Astrocyte (in vitro differentiated cells and primary cell): Measurements from ENCODE around the gene DYNC1I1. TPM values are rescaled to one million over a fixed set of nuclear protein-coding genes. Genes with fewer than 3 reads are reported as not detected.

Experiments used
- DNase-seq: peaks from one replicate; pipeline ENCODE4 v3.0.0-alpha.2; 2010; ENCODE audit warnings: low read depth
- FAIRE-seq: peaks from 2 replicates; lab custom pipeline; 2011; peaks lifted over from hg19 to GRCh38; lab: Jason Lieb, UNC
- H2AFZ ChIP-seq: 2 replicates; pipeline ENCODE4 v1.6.0; 2012; ENCODE audit warnings: low read depth, low read length, inconsistent platforms
- H3K27ac ChIP-seq: 2 replicates; pipeline ENCODE4 v1.5.1; 2011; ENCODE audit warnings: low read depth, low read length, inconsistent platforms
- H3K27me3 ChIP-seq: 2 replicates; pipeline ENCODE4 v1.6.0; 2011; ENCODE audit warnings: low read length, inconsistent platforms; ENCODE audit not compliant: insufficient read depth
- H3K36me3 ChIP-seq: 2 replicates; pipeline ENCODE4 v1.5.1; 2011; ENCODE audit warnings: low read length, inconsistent platforms; ENCODE audit not compliant: insufficient read depth
- H3K4me1 ChIP-seq: 2 replicates; pipeline ENCODE4 v1.5.1; 2011; ENCODE audit warnings: low read length, inconsistent platforms; ENCODE audit not compliant: insufficient read depth
- H3K4me2 ChIP-seq: 2 replicates; pipeline ENCODE4 v1.6.0; 2012; ENCODE audit warnings: low read length, inconsistent platforms
- H3K4me3 ChIP-seq: 2 replicates; pipeline ENCODE4 v1.5.1; 2011; ENCODE audit warnings: low read depth, mild to moderate bottlenecking, low read length, inconsistent platforms; ENCODE audit not compliant: insufficient read depth
- H3K79me2 ChIP-seq: 2 replicates; pipeline ENCODE4 v1.6.0; 2012; ENCODE audit warnings: mild to moderate bottlenecking, low read length, inconsistent platforms; ENCODE audit not compliant: insufficient read depth
- H3K9ac ChIP-seq: 2 replicates; pipeline ENCODE4 v1.6.0; 2012; ENCODE audit warnings: mild to moderate bottlenecking, low read length, inconsistent platforms
- H3K9me3 ChIP-seq: 2 replicates; pipeline ENCODE4 v1.5.1; 2012; ENCODE audit warnings: low read depth, mild to moderate bottlenecking, low read length, inconsistent platforms; ENCODE audit not compliant: insufficient read depth
- H4K20me1 ChIP-seq: 2 replicates; pipeline ENCODE4 v1.6.0; 2012; ENCODE audit warnings: low read length, inconsistent platforms; ENCODE audit not compliant: insufficient read depth
- H3K27ac Mint-ChIP-seq: one replicate; pipeline ENCODE4 v1.8.0; 2021; ENCODE audit warnings: mild to moderate bottlenecking, mixed read lengths; ENCODE audit not compliant: unreplicated experiment
- H3K27me3 Mint-ChIP-seq: one replicate; pipeline ENCODE4 v1.8.0; 2021; ENCODE audit warnings: low read depth, mixed read lengths; ENCODE audit not compliant: unreplicated experiment
- H3K36me3 Mint-ChIP-seq: one replicate; pipeline ENCODE4 v1.8.0; 2021; ENCODE audit warnings: low read depth, mixed read lengths; ENCODE audit not compliant: unreplicated experiment
- H3K4me1 Mint-ChIP-seq: one replicate; pipeline ENCODE4 v1.8.0; 2021; ENCODE audit warnings: low read depth, mixed read lengths; ENCODE audit not compliant: unreplicated experiment
- H3K4me3 Mint-ChIP-seq: one replicate; pipeline ENCODE4 v1.8.0; 2021; ENCODE audit warnings: mild to moderate bottlenecking, moderate library complexity, mixed read lengths; ENCODE audit not compliant: unreplicated experiment
- H3K9me3 Mint-ChIP-seq: one replicate; pipeline ENCODE4 v1.8.0; 2021; ENCODE audit warnings: mild to moderate bottlenecking, mixed read lengths; ENCODE audit not compliant: unreplicated experiment
- CTCF ChIP-seq: IDR thresholded peaks from 2 replicates; pipeline ENCODE4 v1.5.1; 2011; ENCODE audit warnings: low read depth, mild to moderate bottlenecking, inconsistent platforms, low read length, moderate library complexity; ENCODE audit not compliant: insufficient read depth
- EZH2 ChIP-seq: IDR thresholded peaks from 2 replicates; pipeline ENCODE4 v1.6.1; 2012; ENCODE audit warnings: mild to moderate bottlenecking, low read length, inconsistent platforms; ENCODE audit not compliant: insufficient read depth
- total RNA-seq: library from RNA; stranded (reverse); gene quantifications from 2 replicates; pipeline ENCODE4 v1.2.1, GENCODE V29; 2021

DYNC1I1 gene
- total RNA-seq, 1 donor from 2014 or later: 3.2 TPM

- Histone ChIP-seq H3K9me3 (no peaks in the 10 kb centered on the region), H3K4me2 (no peak overlapping the region), H3K27ac (no peak overlapping the region), H3K79me2 (no peaks in the 10 kb centered on the region), H3K4me3 (no peak overlapping the region), H2AFZ (no peak overlapping the region), H3K36me3 (no peaks in the 10 kb centered on the region), H3K9ac (no peak overlapping the region), H4K20me1 (no peaks in the 10 kb centered on the region), H3K27me3 (no peaks in the 10 kb centered on the region), H3K4me1 (no peaks in the 10 kb centered on the region)
- H3K4me1 Mint-ChIP-seq: no peaks in the 10 kb centered on the region
- no peaks in the 10 kb centered on the region for H3K36me3 Mint-ChIP-seq
- no peak overlapping the region for H3K4me3 Mint-ChIP-seq
- TF ChIP-seq EZH2 (no peak), CTCF (no peak)
- no peak overlapping the region for H3K27ac Mint-ChIP-seq
- no peaks in the 10 kb centered on the region for H3K9me3 Mint-ChIP-seq
- H3K27me3 Mint-ChIP-seq: peaks cover 2% of the 10 kb centered on the region
- DNase-seq (no peak), FAIRE-seq (no peak)
Observed at GRCh38 chr7:95927756-95928155, 155.4 kb downstream of the DYNC1I1 start.

GRCh38 chr7:95929710-95930280 lies 157.4 kb downstream of the DYNC1I1 start:
- no peaks in the 10 kb centered on the region for H3K4me1 ChIP-seq
- no peaks in the 10 kb centered on the region for H4K20me1 ChIP-seq
- H3K79me2 ChIP-seq: no peaks in the 10 kb centered on the region
- H3K36me3 ChIP-seq: no peaks in the 10 kb centered on the region
- DNase-seq (no peak), FAIRE-seq (no peak)
- peaks cover 2% of the 10 kb centered on the region for H3K27me3 Mint-ChIP-seq
- TF ChIP-seq CTCF: no peak
- no peak for TF ChIP-seq EZH2
- H3K4me1 Mint-ChIP-seq: no peaks in the 10 kb centered on the region
- no peak overlapping the region for H3K4me3 ChIP-seq
- no peak overlapping the region for H3K27ac ChIP-seq
- H3K9me3 ChIP-seq: no peaks in the 10 kb centered on the region
- H3K36me3 Mint-ChIP-seq: no peaks in the 10 kb centered on the region
- H3K9me3 Mint-ChIP-seq: no peaks in the 10 kb centered on the region
- H2AFZ ChIP-seq: no peak overlapping the region
- H3K27me3 ChIP-seq: no peaks in the 10 kb centered on the region
- H3K4me3 Mint-ChIP-seq: no peak overlapping the region
- H3K9ac ChIP-seq: no peak overlapping the region
- H3K4me2 ChIP-seq: no peak overlapping the region
- no peak overlapping the region for H3K27ac Mint-ChIP-seq

GRCh38 chr7:95931460-95932232 lies 159.3 kb downstream of the DYNC1I1 start:
- no peaks in the 10 kb centered on the region for H3K4me1 Mint-ChIP-seq
- FAIRE-seq: no peak
- H3K9me3 ChIP-seq: no peaks in the 10 kb centered on the region

More at GRCh38 chr7:95931460-95932232, 159.3 kb downstream of the DYNC1I1 start:
- Histone ChIP-seq H3K4me1 (no peaks in the 10 kb centered on the region), H3K27me3 (no peaks in the 10 kb centered on the region), H3K79me2 (no peaks in the 10 kb centered on the region), H3K36me3 (no peaks in the 10 kb centered on the region), H3K4me3 (no peak overlapping the region), H3K27ac (no peak overlapping the region), H4K20me1 (no peaks in the 10 kb centered on the region), H3K9ac (no peak overlapping the region), H2AFZ (no peak overlapping the region), H3K4me2 (no peak overlapping the region)
- Mint-ChIP-seq H3K4me3 (no peak overlapping the region), H3K27ac (no peak overlapping the region), H3K27me3 (peaks cover 2% of the 10 kb centered on the region), H3K36me3 (no peaks in the 10 kb centered on the region), H3K9me3 (no peaks in the 10 kb centered on the region)
- DNase-seq: no peak
- no peak for TF ChIP-seq EZH2
- no peak for TF ChIP-seq CTCF
